Endothelial cell of umbilical vein (primary cell): ENCODE data around the gene HBP1. TPM values are rescaled to one million over a fixed set of nuclear protein-coding genes. Genes with fewer than 3 reads are reported as not detected.

Experiments used
- BruUV-seq: library from RNA; stranded (reverse); fragments of 400-500 nt; replicated peaks from 2 replicates; lab custom pipeline; 2021; lab: Mats Ljungman, UMichigan
- CTCF ChIA-PET: fragments of 300-600, 350-600 bp; sonication (Branson Sonifier 250); formaldehyde crosslinking; loops from one replicate; lab custom pipeline; 2021; ENCODE audit warnings: antibody characterized with exemption, inconsistent platforms; lab: Charles Lee
- POLR2A ChIA-PET: fragments of 300-600, 350-600 bp; sonication (Branson Sonifier 250); formaldehyde crosslinking; loops from one replicate; lab custom pipeline; 2021; ENCODE audit warnings: antibody characterized with exemption, inconsistent platforms; lab: Charles Lee
- DNase-seq: peaks from one replicate; pipeline ENCODE4 v3.0.0-alpha.2; 2011; ENCODE audit warnings: low read depth, low spot score
- FAIRE-seq: peaks from 2 replicates; lab custom pipeline; 2011; peaks lifted over from hg19 to GRCh38; lab: Jason Lieb, UNC
- H2AFZ ChIP-seq: 2 replicates; pipeline ENCODE4 v1.6.0; 2012; ENCODE audit warnings: low read depth, low read length, control low read depth, inconsistent platforms
- H3K27ac ChIP-seq: 2 replicates; pipeline ENCODE4 v1.5.1; 2011; ENCODE audit warnings: low read depth, mild to moderate bottlenecking, control low read depth, low read length, moderate library complexity; ENCODE audit not compliant: insufficient read depth
- H3K27me3 ChIP-seq, 2 experiments: 2 replicates each; pipeline versions ENCODE4 v1.6.0 to v1.6.1; 2011; ENCODE audit warnings: low read length in 2 of 2, mixed read lengths in 1 of 2; ENCODE audit not compliant: control insufficient read depth in 2 of 2, insufficient read depth in 2 of 2
- H3K36me3 ChIP-seq, 2 experiments: 2 replicates in 1 of 2; 3 replicates in 1 of 2; pipeline ENCODE4 v1.5.1; 2011; ENCODE audit warnings: low read length in 2 of 2, mild to moderate bottlenecking in 1 of 2, moderate library complexity in 1 of 2; ENCODE audit not compliant: control insufficient read depth in 2 of 2, insufficient read depth in 2 of 2; ENCODE audit errors: extremely low read depth in 1 of 2
- H3K4me1 ChIP-seq: 3 replicates; pipeline ENCODE4 v1.5.1; 2011; ENCODE audit warnings: mild to moderate bottlenecking, low read length; ENCODE audit not compliant: control insufficient read depth, insufficient read depth; ENCODE audit errors: extremely low read depth
- H3K4me2 ChIP-seq: 2 replicates; pipeline ENCODE4 v1.6.1; 2011; ENCODE audit warnings: low read length, control low read depth, mixed read lengths; ENCODE audit not compliant: insufficient read depth
- H3K4me3 ChIP-seq, 3 experiments: fragments of 200-600 bp in 1 of 3; sonication (generic), shearing (Covaris generic) in 1 of 3; replicated peaks in 1 of 3; 2 replicates each; pipeline ENCODE4 v1.5.1; 2011 to 2016; ENCODE audit warnings: control low read depth in 3 of 3, low read length in 3 of 3, mild to moderate bottlenecking in 2 of 3, inconsistent platforms in 1 of 3, low read depth in 1 of 3, moderate library complexity in 1 of 3; ENCODE audit not compliant: insufficient read depth in 1 of 3
- H3K79me2 ChIP-seq: 2 replicates; pipeline ENCODE4 v1.6.0; 2012; ENCODE audit warnings: low read length, inconsistent platforms; ENCODE audit not compliant: control insufficient read depth, insufficient read depth
- H3K9ac ChIP-seq: replicated peaks from 2 replicates; pipeline ENCODE3; 2011; ENCODE audit warnings: low read length, control low read depth; ENCODE audit not compliant: insufficient read depth; ENCODE audit errors: extremely low read depth
- H3K9me1 ChIP-seq: replicated peaks from 3 replicates; pipeline ENCODE4 v1.6.0; 2011; ENCODE audit warnings: mild to moderate bottlenecking, low read length; ENCODE audit not compliant: control insufficient read depth, insufficient read depth; ENCODE audit errors: extremely low read depth
- H3K9me3 ChIP-seq: replicated peaks from 2 replicates; pipeline ENCODE4 v1.5.1; 2012; ENCODE audit warnings: low read length, inconsistent platforms; ENCODE audit not compliant: control insufficient read depth, insufficient read depth
- H4K20me1 ChIP-seq: replicated peaks from 2 replicates; pipeline ENCODE3; 2011; ENCODE audit warnings: mild to moderate bottlenecking, low read length; ENCODE audit not compliant: control insufficient read depth, insufficient read depth; ENCODE audit errors: extremely low read depth
- EZH2 ChIP-seq: IDR thresholded peaks from 2 replicates; pipeline ENCODE4 v1.6.1; 2012; ENCODE audit warnings: borderline replicate concordance, low read depth, mild to moderate bottlenecking, moderate library complexity, low read length, inconsistent platforms; ENCODE audit not compliant: severe bottlenecking
- FOS ChIP-seq: IDR thresholded peaks from 2 replicates; pipeline ENCODE4 v1.6.1; 2011; ENCODE audit warnings: mild to moderate bottlenecking, low read length, moderate library complexity, borderline replicate concordance; ENCODE audit not compliant: insufficient read depth
- GATA2 ChIP-seq: IDR thresholded peaks from 2 replicates; pipeline ENCODE4 v1.7.0; 2011; ENCODE audit warnings: low read depth, mild to moderate bottlenecking, moderate library complexity, mixed read lengths, low read length; ENCODE audit not compliant: insufficient read length, insufficient read depth
- JUN ChIP-seq: IDR thresholded peaks from 2 replicates; pipeline ENCODE4 v1.6.1; 2011; ENCODE audit warnings: borderline replicate concordance, low read depth; ENCODE audit not compliant: insufficient read length, insufficient read depth
- POLR2A ChIP-seq: IDR thresholded peaks from 2 replicates; pipeline ENCODE4 v1.6.1; 2012; ENCODE audit warnings: low read depth, mild to moderate bottlenecking, control low read depth, low read length
- POLR2AphosphoS5 ChIP-seq: IDR thresholded peaks from 2 replicates; pipeline ENCODE4 v1.6.1; 2012; ENCODE audit warnings: low read depth, mild to moderate bottlenecking, control low read depth, low read length, moderate library complexity; ENCODE audit not compliant: insufficient read depth
- dilution Hi-C: fragments of 300-500 bp; cut with MboI; formaldehyde crosslinking; loops from one replicate; pipeline ENCODE4 v1.15.0; 2019; ENCODE audit warnings: low sequenced_read_pairs; ENCODE audit not compliant: extremely low pct_ligation_motif_present
- intact Hi-C: fragments of 100-400 bp; cut with micrococcal nuclease; formaldehyde crosslinking; loops from one replicate; pipeline ENCODE4 v1.10.0; 2022
- polyA plus RNA-seq, 4 experiments: library from polyadenylated mRNA; depleted of rRNA in 3 of 4; stranded (reverse) in 3 of 4; unstranded in 1 of 4; fragments of >200 nt; gene quantifications; 2 replicates each; pipeline versions ENCODE4 v1.2.1 to v1.2.3, GENCODE V29; 2011 to 2012; ENCODE audit warnings: missing spikeins in 1 of 4
- total RNA-seq: library from RNA; stranded (reverse); gene quantifications from 2 replicates; pipeline ENCODE4 v1.2.3, GENCODE V29; 2021
- TF ChIP-seq, protein P1 (sequence below): IDR thresholded peaks from 2 replicates; pipeline ENCODE4 v1.6.1; 2011; ENCODE audit not compliant: insufficient read depth, insufficient read length
- TF ChIP-seq, protein P2 (sequence below), 2 donors: IDR thresholded peaks; 1 replicate in 1 of 2; 2 replicates in 1 of 2; pipeline ENCODE4 v1.5.1; 2011; ENCODE audit warnings: low read length in 2 of 2, mild to moderate bottlenecking in 2 of 2, moderate library complexity in 2 of 2, control low read depth in 1 of 2, inconsistent platforms in 1 of 2, low read depth in 1 of 2; ENCODE audit not compliant: insufficient read depth in 1 of 2; ENCODE audit errors: extremely low read depth in 1 of 2

HBP1 gene
- total and polyA plus RNA-seq, 2 donors (not counting 3 experiments of a cell fraction or from before 2014, with no cell fraction given): 49.6 to 63.4 TPM

DNA sequence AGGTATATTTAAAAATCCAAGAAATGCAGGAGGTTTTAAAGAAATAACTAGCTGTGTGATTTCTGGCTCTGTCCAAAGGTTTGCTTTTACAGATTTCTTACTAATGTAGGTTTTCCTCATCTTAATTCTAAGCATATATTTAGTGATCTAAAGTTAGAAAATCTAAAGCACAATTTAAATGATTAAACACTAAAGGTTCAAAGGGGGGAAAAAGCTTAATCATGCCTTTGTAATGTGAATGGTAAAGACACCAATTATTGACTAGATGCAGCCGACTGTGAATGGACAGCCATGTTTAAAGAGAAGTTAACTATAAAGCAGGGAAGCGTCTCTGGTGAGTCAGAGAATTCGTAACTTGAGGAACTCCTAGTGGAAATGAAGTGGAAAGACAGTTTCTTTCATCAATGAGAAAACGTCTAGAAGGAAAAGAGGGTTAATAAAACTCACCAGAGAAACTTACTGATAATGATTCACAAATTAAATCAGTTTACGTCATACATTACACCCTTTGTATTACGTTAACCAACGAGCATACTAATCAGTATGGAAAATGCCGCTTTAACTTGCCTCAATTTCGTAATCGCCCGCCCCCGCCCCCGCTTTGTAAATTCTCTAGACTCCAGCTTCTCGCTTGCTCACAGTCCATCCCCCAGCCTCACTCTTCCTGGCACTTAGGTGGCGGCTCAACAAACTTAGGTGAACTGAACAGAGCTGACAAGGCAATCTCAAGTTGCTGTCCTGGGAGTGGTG, 1.1 kb upstream of the HBP1 start:
- CTCF ChIA-PET: interaction anchor here (0.6 to 3.1 kb wide), 14 partner anchors 11 to 991 kb away, joined by 3 to 25 read pairs (median 4); partner anchors contain the start of gene PIK3CG

More for the DNA sequence above, 1.1 kb upstream of the HBP1 start:
- peak overlapping the region; percentile 92 for H3K27ac ChIP-seq
- TSS peak; percentile 80 for BruUV-seq
- POLR2A ChIA-PET: interaction anchor here (0.8 to 1.7 kb wide), 9 partner anchors 10 to 576 kb away, joined by 3 to 8 read pairs (median 4); no protein-coding TSS in a partner anchor
- no peak overlapping the region for H2AFZ ChIP-seq
- no peaks in the 10 kb centered on the region for H3K27me3 ChIP-seq
- TF ChIP-seq POLR2AphosphoS5 (peak; percentile 7), FOS (peak; percentile 73), EZH2 (no peak), JUN (peak; percentile 71), GATA2 (no peak), POLR2A (peak; percentile 94)
- TF ChIP-seq, protein P1, sequence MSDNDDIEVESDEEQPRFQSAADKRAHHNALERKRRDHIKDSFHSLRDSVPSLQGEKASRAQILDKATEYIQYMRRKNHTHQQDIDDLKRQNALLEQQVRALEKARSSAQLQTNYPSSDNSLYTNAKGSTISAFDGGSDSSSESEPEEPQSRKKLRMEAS: no peak
- TF ChIP-seq, protein P2, sequence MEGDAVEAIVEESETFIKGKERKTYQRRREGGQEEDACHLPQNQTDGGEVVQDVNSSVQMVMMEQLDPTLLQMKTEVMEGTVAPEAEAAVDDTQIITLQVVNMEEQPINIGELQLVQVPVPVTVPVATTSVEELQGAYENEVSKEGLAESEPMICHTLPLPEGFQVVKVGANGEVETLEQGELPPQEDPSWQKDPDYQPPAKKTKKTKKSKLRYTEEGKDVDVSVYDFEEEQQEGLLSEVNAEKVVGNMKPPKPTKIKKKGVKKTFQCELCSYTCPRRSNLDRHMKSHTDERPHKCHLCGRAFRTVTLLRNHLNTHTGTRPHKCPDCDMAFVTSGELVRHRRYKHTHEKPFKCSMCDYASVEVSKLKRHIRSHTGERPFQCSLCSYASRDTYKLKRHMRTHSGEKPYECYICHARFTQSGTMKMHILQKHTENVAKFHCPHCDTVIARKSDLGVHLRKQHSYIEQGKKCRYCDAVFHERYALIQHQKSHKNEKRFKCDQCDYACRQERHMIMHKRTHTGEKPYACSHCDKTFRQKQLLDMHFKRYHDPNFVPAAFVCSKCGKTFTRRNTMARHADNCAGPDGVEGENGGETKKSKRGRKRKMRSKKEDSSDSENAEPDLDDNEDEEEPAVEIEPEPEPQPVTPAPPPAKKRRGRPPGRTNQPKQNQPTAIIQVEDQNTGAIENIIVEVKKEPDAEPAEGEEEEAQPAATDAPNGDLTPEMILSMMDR (IDR thresholded peaks at IDR 0.05; ENCODE audit: extremely low read depth in 1 of 2, insufficient read depth in 1 of 2, low read depth in 1 of 2, low read length in 2 of 2): peak in 1 of 2 donors; percentile 24
- peak overlapping the region; percentile 98 for H3K4me2 ChIP-seq
- H3K9me3 ChIP-seq: no peaks in the 10 kb centered on the region
- H4K20me1 ChIP-seq: peaks cover 4% of the 10 kb centered on the region
- no peaks in the 10 kb centered on the region for H3K36me3 ChIP-seq
- dilution Hi-C loops: no loop called here
- peaks cover 27% of the 10 kb centered on the region for H3K79me2 ChIP-seq
- H3K9me1 ChIP-seq: no peaks in the 10 kb centered on the region
- DNase-seq (peak; percentile 89), FAIRE-seq (no peak)
- peak overlapping the region; percentile 93 for H3K9ac ChIP-seq
- peak overlapping the region; percentile 42 to 50 (median 44) for H3K4me3 ChIP-seq
- H3K4me1 ChIP-seq: peaks cover 45% of the 10 kb centered on the region
- intact Hi-C loops: loop anchor here (1.0 to 10.0 kb wide), 5 partner anchors 88 to 633 kb away; no protein-coding TSS in a partner anchor
